Measurements from ENCODE around the gene ASRGL1.

Gene ASRGL1

GRCh38 chr11:62418733-62419132, 81.5 kb downstream of the ASRGL1 start, which contains the start of gene SCGB1A1:
Gene SCGB1A1 (plus strand): TSS chr11:62419033. CDS start chr11:62419096, 63 bp downstream.
- TF ChIP-seq CTCF (IDR thresholded peaks at IDR 0.05; ENCODE audit: low read depth, low read length), result no peak

GRCh38 chr11:62419314-62419929, 82.2 kb downstream of the ASRGL1 start:
- DNase-seq (ENCODE audit: extremely low read depth, low read depth), result no peak
- TF ChIP-seq CTCF (IDR thresholded peaks at IDR 0.05; ENCODE audit: low read depth, low read length), result no peak

More at GRCh38 chr11:62418733-62419132, 81.5 kb downstream of the ASRGL1 start, which contains the start of gene SCGB1A1:
- DNase-seq (ENCODE audit: extremely low read depth, low read depth), result no peak

- no peak for TF ChIP-seq CTCF (IDR thresholded peaks at IDR 0.05; ENCODE audit: low read depth, low read length)
- no peak for DNase-seq (ENCODE audit: extremely low read depth, low read depth)
These were observed 82.7 kb downstream of the ASRGL1 start for GRCh38 chr11:62419943-62420342.

- no peak for TF ChIP-seq CTCF (IDR thresholded peaks at IDR 0.05; ENCODE audit: low read depth, low read length)
- DNase-seq (ENCODE audit: extremely low read depth, low read depth), result no peak
These were observed 83.6 kb downstream of the ASRGL1 start for GRCh38 chr11:62420882-62421281.

- no peak for TF ChIP-seq CTCF (IDR thresholded peaks at IDR 0.05; ENCODE audit: low read depth, low read length)
These were observed 84.7 kb downstream of the ASRGL1 start for GRCh38 chr11:62421996-62422395.

GRCh38 chr11:62423012-62423411, 85.8 kb downstream of the ASRGL1 start:
- DNase-seq (ENCODE audit: extremely low read depth, low read depth), result no peak
- TF ChIP-seq CTCF (IDR thresholded peaks at IDR 0.05; ENCODE audit: low read depth, low read length), result no peak

More at GRCh38 chr11:62421996-62422395, 84.7 kb downstream of the ASRGL1 start:
- no peak for DNase-seq (ENCODE audit: extremely low read depth, low read depth)

- DNase-seq (ENCODE audit: extremely low read depth, low read depth), result no peak
- no peak for TF ChIP-seq CTCF (IDR thresholded peaks at IDR 0.05; ENCODE audit: low read depth, low read length)
These were observed 90.5 kb downstream of the ASRGL1 start for GRCh38 chr11:62427630-62428233.
